Inflammatory macrophage treated with lipopolysaccharide for 1 hour (primary cell): ENCODE data around the gene NEDD8.
"Not testable (repeated sequence)": the region's sequence is repeated elsewhere in the genome, so short reads cannot be mapped to it uniquely, and the experiment has no call there.

ENCODE experiments used
- DNase-seq, 2 donors: peaks; one replicate each; pipeline ENCODE4 v3.0.0-alpha.2; 2020 to 2022

The NEDD8 gene

DNA sequence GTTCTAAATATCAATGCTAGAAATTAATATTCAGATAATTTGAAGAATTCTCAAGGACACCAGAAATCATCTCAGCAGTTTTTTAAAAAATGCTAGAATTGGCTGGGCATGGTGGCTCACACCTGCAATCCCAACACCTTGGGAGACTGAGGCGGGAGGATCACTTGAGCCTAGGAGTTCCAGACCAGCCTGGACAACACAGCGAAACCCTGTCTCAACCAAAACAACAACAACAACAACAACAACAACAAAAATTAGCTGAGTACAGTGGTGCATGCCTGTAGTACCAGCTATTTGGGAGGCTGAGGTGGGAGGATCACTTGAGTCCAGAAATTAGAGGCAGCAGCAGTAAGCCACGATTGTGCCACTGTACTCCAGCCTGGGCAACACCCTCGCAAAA lies 13.1 kb downstream of the NEDD8 start:
- no peak for DNase-seq

DNA sequence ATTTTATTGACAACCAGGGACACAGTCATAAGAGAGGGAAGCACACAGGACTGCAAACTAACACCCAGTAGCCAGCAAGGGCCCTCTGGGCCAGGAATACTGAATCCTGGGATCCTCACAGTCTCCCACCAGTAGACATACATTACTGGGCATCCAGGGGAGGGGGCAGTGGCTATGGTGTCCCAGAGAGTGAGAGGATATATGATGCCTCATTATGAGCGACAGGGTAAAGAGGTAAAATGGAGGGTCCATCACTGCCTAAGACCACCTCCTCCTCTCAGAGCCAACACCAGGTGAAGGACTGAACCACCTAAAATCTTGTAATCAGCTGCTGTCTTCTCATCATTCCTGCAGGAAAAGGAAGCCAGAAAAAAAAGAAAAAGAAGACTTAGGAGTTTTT lies 15.3 kb downstream of the NEDD8 start:
- not testable (repeated sequence) for DNase-seq

DNA sequence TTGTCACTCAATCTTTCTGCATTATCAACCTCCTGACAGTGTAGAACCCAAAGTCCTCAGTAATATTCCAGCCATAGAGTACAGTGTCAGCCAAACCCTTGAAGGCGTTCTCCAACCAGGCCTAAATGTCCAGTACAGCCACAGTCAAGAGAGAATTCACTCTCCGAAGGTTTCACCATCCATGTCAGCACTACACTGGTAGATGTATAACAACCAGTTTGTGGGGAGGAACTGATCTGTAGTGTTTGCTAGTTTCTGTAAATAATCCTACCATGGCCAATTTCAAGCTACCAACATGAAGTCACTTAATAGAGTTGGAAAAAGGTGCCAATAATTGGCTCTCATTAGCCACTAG lies 15.8 kb downstream of the NEDD8 start:
- no peak for DNase-seq

- DNase-seq = peak; percentile 84 to 92
These were observed 16.4 kb downstream of the NEDD8 start, which contains the start of gene MDP1 for GRCh38 chr14:24215495-24216344. TSS of gene MDP1 (minus strand) at chr14:24216066. CDS start at chr14:24215955, 111 bp downstream.

GRCh38 chr14:24213866-24214662 lies 18.1 kb downstream of the NEDD8 start:
- no peak for DNase-seq

- peak; percentile 96 to 98 for DNase-seq
These were observed 19.0 kb downstream of the NEDD8 start, which contains the start of gene CHMP4A for GRCh38 chr14:24212924-24213865. TSS of gene CHMP4A (minus strand) at chr14:24213488. CDS start at chr14:24213439, 49 bp downstream.

- DNase-seq = no peak
These were observed 20.9 kb downstream of the NEDD8 start for GRCh38 chr14:24211311-24211710.

DNA sequence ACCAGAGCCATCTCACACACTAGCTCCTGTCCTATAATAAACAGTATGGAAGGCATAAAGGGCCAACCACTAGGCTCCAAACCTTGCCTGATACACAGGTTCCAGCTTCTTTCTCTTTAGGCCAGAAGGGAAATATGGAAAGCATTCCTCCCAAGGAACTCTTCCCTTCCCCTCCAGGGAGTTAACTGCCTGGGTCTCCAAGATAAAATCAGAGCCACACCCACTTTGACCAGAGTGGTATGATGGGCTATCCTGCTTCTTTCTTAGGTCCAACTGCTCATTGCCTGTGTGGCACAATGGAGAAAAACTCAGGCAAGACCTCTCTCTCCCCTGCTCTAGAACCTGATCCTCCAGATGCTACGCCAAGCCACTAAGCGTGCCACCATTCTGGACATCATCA lies 24.5 kb downstream of the NEDD8 start:
- DNase-seq = no peak

DNA sequence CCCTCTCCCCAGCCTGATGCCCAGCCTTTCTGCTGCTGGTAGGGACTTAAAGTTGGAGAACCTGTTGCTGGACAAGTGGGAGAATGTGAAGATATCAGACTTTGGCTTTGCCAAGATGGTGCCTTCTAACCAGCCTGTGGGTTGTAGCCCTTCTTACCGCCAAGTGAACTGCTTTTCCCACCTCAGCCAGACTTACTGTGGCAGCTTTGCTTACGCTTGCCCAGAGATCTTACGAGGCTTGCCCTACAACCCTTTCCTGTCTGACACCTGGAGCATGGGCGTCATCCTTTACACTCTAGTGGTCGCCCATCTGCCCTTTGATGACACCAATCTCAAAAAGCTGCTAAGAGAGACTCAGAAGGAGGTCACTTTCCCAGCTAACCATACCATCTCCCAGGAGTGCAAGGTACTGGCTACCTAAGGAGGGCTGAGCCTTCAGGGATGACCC lies 25.0 kb downstream of the NEDD8 start:
- no peak for DNase-seq

- no peak for DNase-seq
These were observed 25.7 kb downstream of the NEDD8 start for GRCh38 chr14:24206260-24207103.

- DNase-seq = no peak
These were observed 27.7 kb downstream of the NEDD8 start for GRCh38 chr14:24204163-24205146.

DNA sequence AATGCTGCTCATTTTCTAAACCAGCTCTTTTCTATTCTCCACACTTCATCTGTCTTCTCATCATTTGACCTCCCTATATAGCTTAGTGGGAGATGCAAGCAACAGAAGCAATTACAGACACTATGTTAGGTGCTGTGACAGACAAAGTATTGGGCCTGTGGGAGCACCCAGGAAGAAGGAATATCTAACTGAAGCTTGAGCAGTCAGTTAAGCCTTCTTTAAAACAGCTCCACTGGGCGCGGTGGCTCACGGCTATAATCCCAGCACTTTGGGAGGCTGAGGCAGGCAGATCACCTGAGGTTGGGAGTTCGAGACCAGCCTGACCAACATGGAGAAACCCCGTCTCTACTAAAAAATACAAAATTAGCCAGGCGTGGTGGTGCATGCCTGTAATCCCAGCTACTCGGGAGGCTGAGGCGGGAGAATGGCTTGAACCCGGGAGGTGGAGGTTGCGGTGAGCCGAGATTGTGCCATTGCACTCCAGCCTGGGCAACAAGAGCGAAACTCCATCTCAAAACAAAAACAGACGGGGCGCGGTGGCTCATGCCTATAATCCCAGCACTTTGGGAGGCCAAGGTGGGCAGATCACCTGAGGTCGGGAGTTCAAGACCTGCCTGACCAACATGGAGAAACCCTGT lies 28.8 kb downstream of the NEDD8 start:
- not testable (repeated sequence) for DNase-seq

DNA sequence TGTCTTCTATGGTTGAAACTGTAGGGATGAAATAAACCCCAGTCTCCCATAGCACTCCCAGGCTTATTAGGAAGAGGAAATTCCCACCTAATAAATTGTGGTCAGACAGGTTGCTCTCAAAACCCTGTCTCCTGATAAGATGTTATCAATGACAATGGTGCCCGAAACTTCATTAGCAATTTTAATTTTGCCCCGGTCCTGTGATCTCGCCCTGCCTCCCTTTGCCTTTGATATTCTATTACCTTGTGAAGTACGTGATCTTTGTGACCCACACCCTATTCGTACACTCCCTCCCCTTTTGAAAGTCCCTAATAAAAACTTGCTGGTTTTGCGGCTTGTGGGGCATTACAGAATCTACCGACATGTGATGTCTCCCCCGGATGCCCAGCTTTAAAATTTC lies 29.6 kb downstream of the NEDD8 start:
- DNase-seq = not testable (repeated sequence)

GRCh38 chr14:24198814-24199524 lies 33.2 kb downstream of the NEDD8 start:
- DNase-seq = no peak

GRCh38 chr14:24197056-24197450 lies 35.1 kb downstream of the NEDD8 start:
- DNase-seq = no peak

DNA sequence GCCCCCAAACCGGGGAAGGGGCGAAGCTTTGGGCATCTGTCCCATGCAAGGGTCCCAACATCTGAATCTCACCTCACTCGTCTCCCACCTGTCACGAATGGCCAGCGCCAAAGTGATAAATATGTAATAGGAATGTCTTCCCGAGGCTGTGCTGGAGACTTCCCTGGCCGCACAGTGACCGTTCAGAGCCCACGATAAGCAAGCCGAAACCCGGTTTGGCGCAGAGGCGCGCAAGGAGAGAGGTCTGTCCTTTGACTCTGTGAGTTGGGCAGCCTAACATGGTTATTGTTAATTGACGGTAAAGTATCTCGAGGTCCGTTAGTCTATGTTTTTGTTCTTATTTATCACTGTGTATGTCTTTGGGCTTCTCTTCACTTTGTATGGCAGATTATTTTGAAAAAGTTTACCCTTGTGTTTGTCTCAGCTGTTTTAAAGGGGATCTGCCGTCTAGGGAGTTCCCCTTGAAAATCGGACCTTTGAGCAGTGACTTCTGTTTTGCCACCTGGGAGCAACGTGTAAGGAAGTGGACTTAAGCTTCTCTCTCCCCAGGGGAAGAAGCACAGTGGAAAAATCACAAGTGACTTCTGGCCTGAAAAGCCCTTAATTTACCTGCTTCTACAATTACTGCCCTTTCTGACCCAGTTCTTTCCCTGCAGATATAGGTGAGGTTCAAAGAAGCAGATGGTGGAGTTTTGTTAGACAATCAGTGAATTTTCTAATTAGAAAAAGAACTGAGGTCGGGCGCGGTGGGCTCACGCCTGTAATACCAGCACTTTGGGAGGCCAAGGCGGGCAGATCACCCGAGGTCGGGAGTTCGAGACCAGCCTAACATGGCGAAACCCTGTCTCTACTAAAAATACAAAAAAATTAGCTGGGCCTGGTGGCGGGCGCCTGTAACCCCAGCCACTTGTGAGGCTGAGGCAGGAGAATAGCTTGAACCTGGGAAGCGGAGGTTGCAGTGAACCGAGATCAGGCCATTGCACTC lies 35.8 kb downstream of the NEDD8 start:
- peak; percentile 21 to 26 for DNase-seq

- peak; percentile 75 to 76 for DNase-seq
These were observed 36.7 kb downstream of the NEDD8 start, which contains the start of gene TM9SF1 for GRCh38 chr14:24195186-24196070. TSS of gene TM9SF1 (minus strand) at chr14:24195441. CDS start at chr14:24195019, 422 bp downstream.
